GM18519 (cell line): ENCODE measurements around the gene GRID1.

Source experiments
- ATAC-seq: cut with Tn5 transposase; IDR thresholded peaks from one replicate; pipeline ENCODE4 v1.9.1; 2021; ENCODE audit warnings: mild to moderate bottlenecking, moderate library complexity; ENCODE audit not compliant: unreplicated experiment, low FRiP score

GRID1 gene

GRCh38 chr10:86295791-86296190, 70.8 kb downstream of the GRID1 start:
- no peak for ATAC-seq

- ATAC-seq = no peak
Measured at GRCh38 chr10:86295351-86295750, 71.2 kb downstream of the GRID1 start.

- ATAC-seq = no peak
Measured at GRCh38 chr10:86294346-86295265, 72.0 kb downstream of the GRID1 start.

GRCh38 chr10:86293396-86293791, 73.2 kb downstream of the GRID1 start:
- no peak for ATAC-seq

- no peak for ATAC-seq
Measured at GRCh38 chr10:86292462-86293395, 73.9 kb downstream of the GRID1 start.

GRCh38 chr10:86291616-86292340, 74.8 kb downstream of the GRID1 start:
- ATAC-seq = no peak

- ATAC-seq = no peak
Measured at GRCh38 chr10:86290933-86291615, 75.5 kb downstream of the GRID1 start.

- no peak for ATAC-seq
Measured at GRCh38 chr10:86289577-86289868, 77.1 kb downstream of the GRID1 start.

GRCh38 chr10:86288695-86289576, 77.7 kb downstream of the GRID1 start:
- no peak for ATAC-seq

GRCh38 chr10:86287966-86288579, 78.5 kb downstream of the GRID1 start:
- no peak for ATAC-seq

- no peak for ATAC-seq
Measured at GRCh38 chr10:86287110-86287793, 79.3 kb downstream of the GRID1 start.

GRCh38 chr10:86286236-86287109, 80.1 kb downstream of the GRID1 start:
- ATAC-seq = no peak

GRCh38 chr10:86285136-86285790, 81.3 kb downstream of the GRID1 start:
- ATAC-seq = no peak

GRCh38 chr10:86284355-86285105, 82.1 kb downstream of the GRID1 start:
- ATAC-seq = no peak

GRCh38 chr10:86283466-86284287, 82.9 kb downstream of the GRID1 start:
- no peak for ATAC-seq
